NCI-H2227 treated with DMSO at 0.1 percent for 48 hours (cell line): ENCODE data around the gene BCL6.

Experiments used
- DNase-seq: peaks from one replicate; lab custom pipeline; 2025; lab: John Stamatoyannopoulos, UW

The BCL6 gene

DNA sequence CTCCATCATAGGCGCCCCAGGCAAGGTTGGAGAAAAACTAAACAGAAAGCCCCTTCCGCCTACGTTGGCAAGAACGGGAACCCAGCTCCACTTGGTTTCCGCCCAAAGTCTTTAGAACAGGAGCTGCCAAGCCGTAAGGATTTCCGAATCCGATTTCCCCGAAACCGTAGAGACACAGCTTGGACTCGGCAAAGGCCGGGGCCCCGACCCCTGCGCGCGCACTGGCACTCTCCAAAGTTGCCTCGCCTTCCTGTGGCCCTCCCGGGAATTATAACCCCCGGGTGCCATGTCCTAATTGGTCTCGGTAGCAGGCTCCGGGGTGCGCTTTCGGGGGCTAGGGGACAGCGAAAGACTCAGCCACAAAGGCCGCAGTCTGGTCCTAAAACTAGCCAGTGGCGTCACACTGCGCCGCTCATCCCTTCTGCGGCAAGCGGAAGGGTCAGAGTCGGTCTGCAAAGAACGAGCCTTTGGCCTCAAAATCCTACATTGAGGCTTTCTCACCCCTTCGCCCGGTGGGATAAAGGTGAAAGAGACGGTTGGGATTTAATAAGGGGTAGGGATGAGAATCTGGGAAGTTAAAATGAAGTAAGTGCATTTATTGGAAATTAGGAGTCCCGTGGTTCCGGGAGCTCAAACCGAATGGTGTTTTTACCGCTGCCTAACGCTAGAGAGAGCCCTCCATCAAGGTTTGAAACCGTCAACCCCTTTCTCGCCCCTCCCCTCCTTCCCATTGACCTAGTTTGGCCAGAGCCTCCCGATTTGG is 6.8 kb downstream of the BCL6 start:
- DNase-seq, result peak; percentile 59

- no peak for DNase-seq
Observed at GRCh38 chr3:187738071-187738330, 7.3 kb downstream of the BCL6 start.

- DNase-seq, result no peak
Observed at GRCh38 chr3:187737368-187738070, 7.7 kb downstream of the BCL6 start.

GRCh38 chr3:187737006-187737367 is 8.3 kb downstream of the BCL6 start:
- no peak for DNase-seq

GRCh38 chr3:187736418-187736871 is 8.8 kb downstream of the BCL6 start:
- DNase-seq, result no peak

DNA sequence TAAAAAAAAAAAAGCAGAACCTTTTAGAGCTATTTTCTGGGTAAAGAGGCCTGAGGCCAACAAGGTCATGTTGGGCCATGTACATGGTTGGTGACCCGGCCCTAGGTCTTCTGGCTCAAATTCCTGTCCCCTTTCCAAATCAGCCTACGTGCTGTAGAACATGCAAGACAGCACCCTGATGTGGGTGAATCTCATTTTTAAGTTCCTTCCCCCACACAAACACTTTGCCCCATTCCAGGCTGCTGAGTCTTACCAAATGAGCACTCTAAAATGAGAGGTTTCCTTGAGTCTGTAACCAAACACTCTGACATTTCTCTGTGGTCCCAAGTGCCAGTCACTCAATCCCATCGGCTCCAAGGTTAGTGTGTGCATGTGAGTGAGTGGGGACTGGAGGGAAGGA is 9.4 kb downstream of the BCL6 start:
- no peak for DNase-seq

GRCh38 chr3:187735383-187735782 is 9.9 kb downstream of the BCL6 start:
- no peak for DNase-seq

DNA sequence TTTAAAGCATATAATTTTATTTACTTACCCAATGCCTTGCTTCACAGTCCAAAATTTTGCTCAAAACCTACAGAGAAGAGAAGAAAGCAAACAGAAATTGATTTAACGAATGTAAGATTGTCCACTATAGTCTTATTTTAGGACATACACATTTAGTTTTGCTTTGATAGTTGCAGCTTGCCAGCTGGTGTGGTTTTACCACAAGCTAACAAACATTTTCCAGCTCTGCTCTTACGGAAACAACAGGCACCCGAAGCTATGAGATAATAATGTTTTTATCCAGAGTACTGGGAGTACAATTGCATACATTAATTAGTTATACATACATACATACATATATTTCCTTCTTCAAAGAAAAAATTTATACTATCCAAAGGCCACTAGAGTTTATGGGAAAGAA is 10.4 kb downstream of the BCL6 start:
- DNase-seq, result no peak

DNA sequence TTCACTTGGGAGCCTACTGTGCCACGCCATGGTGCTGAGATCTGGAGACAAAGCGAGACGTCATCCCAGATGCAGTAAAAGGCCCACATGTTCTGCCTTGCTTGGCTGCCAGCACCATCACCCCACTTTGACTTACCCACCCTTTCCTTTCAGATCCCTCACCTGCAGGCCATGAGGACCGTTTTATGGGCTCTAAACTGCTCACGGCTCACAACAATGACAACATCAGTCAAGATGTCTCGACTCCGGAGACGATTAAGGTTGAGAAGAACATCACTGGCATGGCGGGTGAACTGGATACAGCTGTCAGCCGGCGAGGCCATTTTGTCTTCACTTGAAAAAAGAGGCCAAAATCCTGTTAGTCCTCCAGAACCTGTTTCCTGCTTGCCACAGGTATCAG is 11.9 kb downstream of the BCL6 start:
- no peak for DNase-seq

GRCh38 chr3:187729598-187729997 is 15.7 kb downstream of the BCL6 start:
- DNase-seq, result no peak

DNA sequence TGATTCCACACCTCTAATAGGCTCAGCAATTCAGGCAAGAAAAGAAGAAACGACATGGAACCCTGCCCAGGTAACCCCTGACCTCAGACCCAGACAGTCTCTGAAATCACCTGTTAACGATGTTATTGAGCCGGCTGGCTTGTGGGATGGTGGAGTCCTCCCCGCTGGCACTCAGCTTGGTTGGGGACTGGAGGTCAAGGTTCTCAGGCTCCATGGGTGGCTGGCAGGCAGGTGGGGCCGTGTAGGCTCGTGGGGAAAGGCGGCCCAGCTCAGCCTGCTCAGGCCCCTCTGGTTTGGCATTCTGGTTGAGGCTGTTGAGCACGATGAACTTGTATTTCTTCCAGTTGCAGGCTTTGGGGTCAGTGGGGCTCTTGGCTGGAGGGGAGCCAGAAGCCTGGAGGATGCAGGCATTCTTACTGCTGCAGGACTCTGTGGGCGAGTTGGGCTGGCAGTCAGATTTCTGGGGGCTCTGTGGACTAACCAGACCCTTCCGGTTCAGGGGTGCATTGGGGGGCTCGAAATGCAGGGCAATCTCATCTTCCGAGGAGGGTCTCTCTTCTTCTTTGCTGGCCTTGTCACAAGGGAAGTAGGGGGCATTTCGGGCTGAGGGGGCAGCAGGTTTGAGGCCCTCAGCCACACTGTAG is 16.2 kb downstream of the BCL6 start:
- DNase-seq, result no peak

DNA sequence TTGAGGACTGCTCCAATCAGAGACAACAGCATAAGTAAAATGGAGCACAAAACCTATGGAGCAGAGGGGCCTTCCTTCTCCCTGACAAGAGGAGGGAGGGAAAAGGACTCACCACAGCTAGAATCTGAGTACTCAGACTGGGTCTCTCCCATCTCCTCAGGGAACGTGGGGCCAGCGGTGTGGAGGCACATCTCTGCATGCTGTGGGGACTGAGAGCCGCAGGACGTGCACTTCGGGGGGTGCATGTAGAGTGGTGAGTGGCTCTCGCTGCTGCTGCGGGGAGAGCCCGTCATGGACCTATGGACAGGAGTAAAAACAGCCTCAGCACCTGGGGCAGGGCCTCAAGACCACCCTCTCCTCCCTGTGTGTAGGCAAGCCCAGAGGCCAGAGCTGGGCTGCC is 17.0 kb downstream of the BCL6 start:
- DNase-seq, result no peak

DNA sequence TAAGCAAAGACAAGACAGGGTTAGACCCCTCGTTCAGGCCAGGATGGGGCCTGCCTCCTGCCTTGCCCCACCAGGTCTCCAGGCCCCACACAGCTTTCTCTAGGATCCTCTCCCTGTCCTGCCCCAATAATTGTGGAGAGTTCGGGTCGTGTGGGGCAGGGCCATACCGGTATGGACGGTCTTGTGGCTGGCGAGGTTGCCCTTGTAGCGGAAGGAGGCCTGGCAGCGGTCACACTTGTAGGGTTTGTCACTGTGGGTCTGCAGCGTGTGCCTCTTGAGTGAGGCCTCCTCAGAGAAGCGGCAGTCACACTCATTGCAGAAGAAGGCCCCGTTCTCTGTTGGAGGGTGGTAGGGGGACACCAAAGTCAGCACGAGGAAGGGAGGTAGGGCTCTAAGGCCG is 18.7 kb downstream of the BCL6 start:
- DNase-seq, result no peak

DNA sequence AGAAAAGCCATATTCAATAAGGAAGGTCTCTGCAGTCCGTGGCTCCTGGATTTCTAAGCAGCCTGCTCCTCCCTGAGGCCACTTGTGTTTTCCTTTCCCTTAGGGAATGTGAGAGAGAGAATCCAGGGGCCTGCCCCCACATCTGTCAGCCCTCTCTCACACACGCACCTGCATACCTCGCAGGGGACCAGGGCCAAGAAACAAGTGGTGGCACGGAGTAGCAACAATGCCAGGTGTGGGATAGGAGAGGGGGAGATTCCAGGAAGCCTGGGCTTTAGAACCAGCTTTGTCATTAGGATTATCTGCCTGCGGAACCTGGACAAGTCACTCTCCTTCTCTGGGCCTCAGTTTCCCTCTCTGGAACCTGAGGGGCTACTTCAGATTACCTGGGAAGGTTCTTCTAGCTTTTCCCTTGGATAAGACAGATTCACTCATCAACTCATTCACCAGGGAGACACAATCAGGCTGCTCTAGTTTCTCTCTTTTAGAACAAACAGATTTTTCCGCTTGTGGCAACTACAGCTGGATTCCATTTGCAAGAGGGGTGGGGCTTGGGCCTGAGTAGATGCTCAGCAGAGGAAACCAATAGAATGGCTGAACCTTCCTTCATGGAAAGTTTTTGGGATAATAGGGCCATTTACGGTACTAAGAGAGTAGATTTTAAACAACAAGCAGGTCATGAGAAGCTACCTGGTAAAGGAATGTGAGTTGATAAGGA is 19.5 kb downstream of the BCL6 start:
- no peak for DNase-seq

DNA sequence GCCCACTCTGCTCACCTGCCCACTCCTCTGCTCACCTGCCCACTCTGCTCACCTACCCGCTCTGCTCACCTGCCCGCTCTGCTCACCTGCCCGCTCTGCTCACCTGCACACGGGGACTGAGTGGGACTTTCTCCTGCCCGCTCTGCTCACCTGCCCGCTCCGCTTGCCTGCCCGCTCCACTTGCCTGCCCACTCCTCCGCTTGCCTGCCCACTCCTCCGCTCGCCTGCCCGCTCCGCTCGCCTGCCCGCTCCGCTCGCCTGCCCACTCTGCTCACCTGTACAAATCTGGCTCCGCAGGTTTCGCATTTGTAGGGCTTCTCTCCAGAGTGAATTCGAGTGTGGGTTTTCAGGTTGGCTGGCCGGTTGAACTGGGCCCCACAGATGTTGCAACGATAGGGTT is 20.0 kb downstream of the BCL6 start:
- DNase-seq, result no peak

- no peak for DNase-seq
Observed at GRCh38 chr3:187722206-187722612, 23.1 kb downstream of the BCL6 start.

DNA sequence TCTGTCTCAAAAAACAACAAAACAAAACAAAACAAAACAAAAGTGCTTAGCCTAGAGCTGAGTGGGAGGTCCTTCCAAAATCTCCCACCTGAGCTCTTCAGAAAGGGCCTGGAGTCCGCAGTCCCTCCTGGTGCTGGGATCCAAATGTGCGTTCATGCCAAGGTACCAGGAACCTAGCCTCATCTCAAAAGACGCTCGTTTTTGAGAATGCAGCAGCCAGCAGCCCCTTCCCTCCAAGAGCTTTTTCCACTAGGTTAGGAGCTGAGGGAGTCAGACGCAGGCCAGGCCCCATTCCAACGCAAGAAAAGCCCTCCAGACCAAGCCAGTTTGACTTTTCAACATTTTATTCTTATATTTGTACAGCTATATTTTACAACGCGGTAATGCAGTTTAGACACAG is 24.2 kb downstream of the BCL6 start:
- DNase-seq, result no peak

- no peak for DNase-seq
Observed at GRCh38 chr3:187720337-187720670, 25.0 kb downstream of the BCL6 start.

GRCh38 chr3:187719628-187720336 is 25.5 kb downstream of the BCL6 start:
- DNase-seq, result no peak

DNA sequence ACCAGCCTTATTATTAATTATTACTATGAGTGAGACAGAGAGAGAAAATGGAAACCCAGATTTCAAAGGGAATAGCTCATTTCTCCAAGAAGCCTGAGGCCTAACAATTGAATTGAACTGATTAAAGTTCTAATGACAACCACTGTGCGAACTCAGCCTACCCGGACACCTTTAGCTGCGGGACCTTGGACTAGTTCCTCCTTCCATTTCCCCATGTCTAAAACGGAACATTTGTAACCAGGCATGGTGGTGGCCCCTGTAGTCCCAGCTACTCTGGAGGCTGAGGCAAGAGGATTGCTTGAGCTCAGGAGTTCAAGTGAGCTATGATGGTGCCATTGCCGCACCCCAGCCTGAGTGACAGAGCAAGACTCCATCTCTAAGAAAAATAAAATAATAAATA is 26.5 kb downstream of the BCL6 start:
- no peak for DNase-seq

DNA sequence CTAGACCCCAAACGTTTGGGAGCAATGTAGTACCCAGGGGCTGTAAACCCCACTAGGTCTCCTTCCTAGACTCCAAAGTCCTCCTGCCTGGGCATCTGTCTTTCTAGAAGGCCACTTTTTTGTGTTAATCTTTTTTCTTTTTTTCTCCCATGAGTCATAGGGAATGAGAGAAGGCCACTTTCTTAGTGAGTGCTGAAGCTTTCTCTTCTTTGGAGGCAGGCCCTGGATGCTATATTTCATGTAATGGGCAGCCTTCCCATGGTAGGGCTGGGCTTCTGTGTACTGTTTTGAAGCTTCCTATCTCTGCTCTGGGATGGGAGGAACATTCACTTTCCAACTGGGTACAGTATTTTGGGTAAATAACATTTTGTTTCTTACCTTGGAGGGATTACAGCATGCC is 27.7 kb downstream of the BCL6 start:
- DNase-seq, result no peak

DNA sequence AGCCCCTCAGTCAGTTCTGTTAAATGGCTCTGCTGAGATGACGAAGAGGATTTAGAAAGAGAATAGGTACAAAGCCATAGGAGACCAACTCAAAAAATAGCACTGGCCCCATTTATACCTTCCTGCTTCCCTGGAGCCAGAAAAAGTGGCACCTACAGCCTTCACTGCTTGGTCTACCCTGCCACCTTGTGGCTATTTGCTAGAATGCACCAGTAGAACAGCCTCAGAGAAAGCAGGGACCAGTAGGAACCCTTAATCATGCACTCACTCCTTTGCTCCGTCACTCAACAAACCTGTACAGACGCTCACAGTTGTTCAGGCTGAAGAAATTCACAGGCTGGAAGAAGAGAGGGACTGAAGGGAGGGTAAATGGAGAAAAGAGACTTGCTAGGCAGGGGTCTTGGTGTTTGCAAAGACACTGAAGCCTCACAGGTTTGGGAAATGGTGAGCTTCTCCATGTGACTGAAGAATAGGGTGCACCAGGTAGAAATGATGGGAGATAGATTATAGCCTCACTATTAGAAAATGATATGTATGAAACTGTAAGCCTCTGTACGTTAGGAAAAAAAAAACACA is 30.8 kb downstream of the BCL6 start:
- peak; percentile 49 for DNase-seq
